Kidney tubule cell (primary cell): ENCODE measurements around the gene SLC28A1.
A peak's percentile ranks its signal among the peaks of the same experiment; 100 is the strongest.

Source experiments
- DNase-seq: peaks from one replicate; pipeline ENCODE4 v3.0.0-alpha.2; 2018; ENCODE audit warnings: low spot score

SLC28A1 gene

DNA sequence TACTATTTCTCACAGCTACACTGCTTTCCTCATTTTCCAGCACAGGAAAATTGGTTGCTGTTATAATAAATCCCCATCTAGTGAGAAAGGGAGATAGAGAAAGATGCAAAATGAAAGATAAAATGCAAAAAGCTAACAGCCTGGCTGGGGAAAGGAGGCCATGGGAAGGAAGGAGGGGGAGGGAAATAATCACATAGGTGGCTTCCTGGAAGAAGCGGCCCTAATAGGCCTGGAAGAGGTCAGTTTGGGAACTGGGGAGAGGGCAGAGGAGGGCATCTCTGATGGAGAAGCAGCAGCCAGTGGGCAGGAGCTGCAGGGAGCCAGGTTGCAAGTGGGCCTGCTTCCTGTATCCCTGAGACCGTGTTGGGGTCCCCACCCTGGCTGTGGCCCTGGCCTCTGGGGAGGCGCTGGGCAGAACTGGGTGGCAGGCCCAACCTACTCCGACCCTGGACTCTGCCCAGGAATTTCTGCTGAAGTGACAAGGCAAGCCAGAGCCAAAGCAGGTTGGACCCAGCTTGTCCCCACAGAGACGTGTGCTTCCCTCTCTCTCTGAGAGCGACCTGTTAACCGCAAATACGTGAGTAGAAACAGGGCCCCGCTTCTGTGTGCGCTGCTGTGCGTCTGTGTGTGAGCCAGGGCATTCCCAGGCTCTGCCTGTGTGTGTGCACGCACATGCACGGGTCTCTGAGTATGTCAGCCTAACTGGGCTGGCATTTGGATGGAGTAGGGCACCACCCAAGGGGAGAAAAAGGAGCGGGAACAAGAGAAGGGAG lies 1.9 kb downstream of the SLC28A1 start:
- peak; percentile 53 for DNase-seq

DNA sequence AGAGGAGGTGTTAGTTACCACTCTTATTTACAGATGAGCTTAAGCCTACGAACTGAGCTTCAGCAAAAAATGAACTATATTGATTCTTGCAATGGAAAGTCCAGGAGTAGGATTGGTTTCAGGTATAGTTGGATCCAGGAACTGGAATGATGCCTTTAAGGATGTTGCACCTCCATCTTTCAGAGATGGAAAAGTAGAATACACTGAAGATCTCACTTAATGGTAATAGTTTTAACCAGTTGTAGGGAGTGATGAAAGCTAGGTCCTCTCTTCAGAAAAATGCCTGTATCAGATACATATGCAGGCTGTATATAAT lies 2.5 kb downstream of the SLC28A1 start:
- no peak for DNase-seq

DNA sequence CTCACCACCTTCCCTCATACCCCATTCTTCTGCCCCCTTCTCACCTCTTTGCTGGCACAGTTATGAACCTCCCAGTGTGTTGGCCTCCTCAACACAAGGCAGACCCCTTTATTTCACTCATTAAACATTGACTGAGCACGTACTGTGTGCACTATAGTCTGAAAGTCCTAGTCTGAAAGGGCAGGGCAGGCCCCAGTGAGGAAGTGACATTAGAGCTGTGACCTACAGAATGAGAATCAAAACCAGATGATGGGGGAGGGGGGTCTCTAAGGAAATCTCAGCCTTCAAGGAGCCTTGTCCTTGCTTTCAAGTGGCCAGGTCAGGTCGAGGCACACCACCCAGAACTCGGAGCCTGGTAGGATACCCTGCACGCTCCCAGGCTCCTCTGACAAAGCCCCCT lies 3.5 kb downstream of the SLC28A1 start:
- DNase-seq = no peak

DNA sequence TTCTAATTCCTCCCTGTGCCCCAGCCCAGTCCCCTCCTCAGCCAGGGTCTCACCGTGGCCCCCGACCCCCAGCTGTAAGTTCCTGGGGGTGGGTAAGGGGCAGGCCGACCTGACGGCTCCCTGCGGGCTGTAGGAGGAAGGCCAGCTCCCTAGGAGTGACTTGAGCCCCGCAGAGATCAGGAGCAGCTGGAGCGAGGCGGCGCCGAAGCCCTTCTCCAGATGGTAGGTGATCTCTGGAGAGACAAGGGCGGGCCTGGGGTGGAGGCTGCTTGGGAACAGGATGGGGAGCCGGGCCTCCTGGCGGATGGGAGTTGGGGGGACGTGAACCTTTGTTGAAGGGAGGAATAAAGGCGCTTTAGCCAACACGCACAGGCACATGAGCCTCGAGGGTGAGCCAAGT lies 4.2 kb downstream of the SLC28A1 start:
- no peak for DNase-seq

DNA sequence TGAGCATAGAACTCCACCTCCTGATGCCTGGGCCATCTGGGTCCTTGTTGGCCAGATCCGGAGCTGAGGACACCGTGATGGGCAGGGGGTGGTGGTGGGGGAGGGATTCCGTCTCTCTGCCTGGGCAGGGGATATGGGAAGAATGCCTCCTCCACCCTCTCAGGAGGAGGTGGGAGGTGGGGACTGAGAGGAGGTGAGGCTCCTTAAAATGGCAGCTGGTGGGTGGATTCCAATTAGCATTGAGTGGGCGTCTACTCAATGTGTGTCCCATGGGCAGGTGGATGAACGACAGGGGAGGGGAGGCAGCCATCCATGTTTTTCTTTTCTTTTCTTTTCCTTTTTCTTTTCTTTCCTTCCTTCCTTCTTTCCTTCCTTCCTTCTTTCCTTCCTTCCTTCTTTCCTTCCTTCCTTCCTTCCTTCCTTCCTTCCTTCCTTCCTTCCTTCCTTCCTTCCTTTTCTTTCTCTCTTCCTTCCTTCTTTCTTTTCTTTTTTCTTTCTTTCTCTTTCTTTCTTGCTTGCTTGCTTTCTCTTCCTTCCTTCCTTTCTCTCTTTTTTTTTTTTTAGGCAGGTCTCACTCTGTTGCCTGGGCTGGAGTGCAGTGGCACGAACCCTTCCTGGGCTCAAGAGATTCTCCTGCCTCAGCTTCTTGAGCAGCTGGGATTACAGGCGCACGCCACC lies 5.0 kb downstream of the SLC28A1 start:
- DNase-seq = no peak

DNA sequence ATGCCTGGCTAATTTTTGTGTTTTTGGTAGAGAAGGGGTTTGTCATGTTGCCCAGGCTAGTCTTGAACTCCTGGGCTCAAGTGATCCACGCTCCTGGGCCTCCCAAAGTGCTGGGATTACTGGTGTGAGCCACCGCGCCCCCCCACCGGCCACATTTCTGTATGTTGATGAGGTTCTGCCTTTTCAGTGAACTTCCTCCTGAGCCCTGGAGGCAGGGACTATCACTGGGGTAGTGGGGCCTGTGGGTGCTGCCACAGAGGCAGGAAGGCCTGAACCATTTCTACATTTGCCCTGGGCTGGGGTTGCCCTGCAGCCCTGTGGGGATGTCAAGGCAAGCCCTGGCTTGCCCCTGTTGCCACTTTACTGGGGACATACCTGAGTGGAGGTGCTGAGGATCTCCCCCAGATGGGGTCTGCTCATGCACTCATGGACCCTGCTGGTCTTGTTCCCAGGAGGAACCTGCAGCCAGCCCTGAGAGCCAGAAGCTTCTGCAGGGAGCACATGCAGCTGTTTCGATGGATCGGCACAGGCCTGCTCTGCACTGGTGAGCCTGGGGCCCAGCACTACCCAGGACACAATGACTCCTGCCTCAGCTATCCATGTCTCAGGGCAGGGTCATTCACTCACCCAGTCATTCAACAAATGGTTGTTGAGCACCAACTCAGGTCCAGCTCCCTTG lies 5.7 kb downstream of the SLC28A1 start:
- DNase-seq = no peak

DNA sequence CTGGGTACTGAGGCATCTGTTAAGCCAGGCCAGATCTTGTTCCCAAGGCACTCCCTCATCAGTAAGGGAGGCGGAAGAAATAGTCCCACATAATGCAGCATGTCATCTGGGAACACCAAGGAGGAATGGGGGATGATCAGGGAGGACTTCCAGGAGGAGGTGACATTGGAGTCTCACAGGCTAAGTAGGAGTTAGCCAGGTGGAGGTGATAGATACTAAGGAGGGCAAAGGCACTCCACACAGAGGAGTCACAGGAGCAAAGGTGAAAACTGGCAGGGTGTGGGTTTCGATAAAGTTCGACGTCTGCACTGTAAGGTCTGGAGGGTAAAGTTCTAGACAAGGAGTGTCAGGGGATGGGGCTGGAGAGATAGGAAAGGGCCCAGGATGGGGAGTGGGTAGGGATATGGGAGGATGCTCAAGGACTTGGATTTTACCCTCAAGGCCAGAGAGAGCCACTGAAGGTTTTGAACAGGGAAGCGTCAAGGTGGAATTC lies 6.3 kb downstream of the SLC28A1 start:
- no peak for DNase-seq

DNA sequence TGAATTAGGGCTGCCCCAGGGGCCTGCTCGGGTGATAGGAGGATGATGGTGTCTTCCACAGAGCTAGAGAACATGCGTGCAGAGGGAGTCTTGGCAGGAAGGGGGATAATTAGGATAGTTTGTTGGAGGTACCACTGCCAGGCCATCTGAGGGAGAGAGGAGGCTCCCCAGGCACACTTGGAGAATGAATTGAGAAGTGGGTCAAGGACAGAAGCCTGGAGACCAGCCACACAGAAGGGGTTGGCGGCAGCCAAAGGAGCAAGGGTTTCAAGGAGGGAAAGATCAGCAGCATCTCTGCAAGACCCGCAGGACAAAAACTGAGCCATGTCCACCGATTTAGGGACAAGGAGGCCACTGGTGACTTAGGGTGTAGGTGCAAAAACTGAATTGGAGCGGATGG lies 6.9 kb downstream of the SLC28A1 start:
- no peak for DNase-seq

DNA sequence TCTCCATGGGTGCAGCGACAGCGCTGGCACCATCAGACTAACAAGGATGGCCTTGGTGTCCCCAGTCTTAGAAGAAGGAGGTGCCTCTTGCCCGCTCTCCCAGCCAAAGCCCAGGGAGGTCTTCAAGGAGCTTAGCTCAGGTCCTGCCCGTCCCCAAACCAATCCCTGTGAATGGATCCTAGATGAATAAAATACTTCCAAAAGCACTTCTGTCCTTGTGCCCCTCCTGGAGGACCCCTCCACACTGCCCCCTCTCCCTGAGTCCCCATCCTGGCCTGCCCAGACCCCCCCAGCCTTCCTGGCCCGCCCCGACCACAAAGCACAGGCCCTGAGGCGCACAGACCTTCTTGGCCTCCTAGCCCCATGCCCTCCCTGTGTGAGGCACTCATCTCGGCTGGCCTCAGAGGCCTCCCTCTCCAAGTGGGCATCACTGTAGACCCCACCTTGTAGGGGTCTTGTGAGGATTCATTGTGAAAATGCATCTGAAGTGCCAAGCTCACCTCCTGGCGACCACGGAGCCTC lies 8.4 kb downstream of the SLC28A1 start:
- no peak for DNase-seq

DNA sequence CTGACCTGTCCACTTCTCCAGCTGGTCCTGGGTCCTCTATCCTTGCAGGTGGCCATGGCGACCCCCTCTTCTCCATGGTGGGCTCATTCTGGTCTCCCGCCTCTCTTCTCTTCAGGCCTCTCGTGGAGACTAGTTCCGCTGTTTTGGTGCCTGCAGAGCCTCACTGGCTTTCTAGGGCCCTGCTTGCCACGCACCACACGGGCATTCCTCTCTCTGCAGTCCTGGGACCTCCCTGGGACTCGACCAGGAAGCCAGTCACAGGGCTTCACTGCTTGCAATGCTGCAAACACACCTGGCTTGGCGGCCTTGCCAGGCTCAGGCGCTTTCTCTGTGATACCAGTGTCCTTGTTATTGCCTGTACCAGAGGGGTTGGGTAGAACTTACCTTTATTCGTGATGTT lies 9.1 kb downstream of the SLC28A1 start:
- no peak for DNase-seq

DNA sequence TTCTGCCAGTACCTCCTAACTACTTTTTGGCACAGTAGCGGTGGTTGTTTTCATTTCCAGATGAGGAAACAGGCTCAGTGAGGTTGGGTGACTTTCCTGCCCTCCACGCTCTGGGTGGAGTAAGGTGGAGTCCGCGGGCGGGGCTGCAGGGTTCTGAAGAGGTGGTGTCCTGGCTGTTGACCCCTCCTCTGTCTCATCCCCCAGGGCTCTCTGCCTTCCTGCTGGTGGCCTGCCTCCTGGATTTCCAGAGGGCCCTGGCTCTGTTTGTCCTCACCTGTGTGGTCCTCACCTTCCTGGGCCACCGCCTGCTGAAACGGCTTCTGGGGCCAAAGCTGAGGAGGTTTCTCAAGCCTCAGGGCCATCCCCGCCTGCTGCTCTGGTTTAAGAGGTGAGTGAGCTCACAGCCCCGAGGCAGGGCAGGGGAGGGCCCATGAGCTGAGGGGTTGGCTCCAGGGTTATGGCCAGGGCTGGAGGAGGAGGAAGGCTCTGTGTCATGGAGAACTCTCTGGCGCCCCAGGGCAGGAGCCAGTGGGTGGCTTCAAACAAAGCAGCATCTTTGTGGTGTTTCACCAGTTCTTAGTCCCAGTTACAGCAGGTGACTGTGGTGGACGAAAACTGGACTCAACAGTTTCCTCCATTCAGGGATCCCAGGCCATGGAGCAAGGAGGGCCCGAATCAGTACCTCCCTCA lies 10.4 kb downstream of the SLC28A1 start:
- peak; percentile 25 for DNase-seq

DNA sequence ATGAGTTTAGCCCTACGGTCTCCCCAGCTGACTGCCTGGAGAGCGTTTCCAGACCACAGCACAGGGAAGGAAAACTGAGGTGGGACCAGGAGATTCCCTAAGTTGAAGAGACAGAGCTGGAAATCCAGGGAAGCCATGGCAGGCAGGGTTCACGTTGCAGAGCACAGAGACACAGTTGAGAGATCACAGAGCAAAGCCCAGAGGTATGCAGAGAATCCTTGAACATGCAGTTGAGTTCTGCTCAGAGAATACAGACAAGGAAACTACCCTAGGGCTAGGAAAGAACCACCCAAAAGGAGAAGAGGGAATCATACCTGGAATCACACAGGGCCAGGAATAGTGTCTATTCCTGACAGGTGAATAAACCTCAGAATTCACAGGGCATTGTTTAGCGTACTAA lies 14.3 kb downstream of the SLC28A1 start:
- DNase-seq = peak; percentile 50

DNA sequence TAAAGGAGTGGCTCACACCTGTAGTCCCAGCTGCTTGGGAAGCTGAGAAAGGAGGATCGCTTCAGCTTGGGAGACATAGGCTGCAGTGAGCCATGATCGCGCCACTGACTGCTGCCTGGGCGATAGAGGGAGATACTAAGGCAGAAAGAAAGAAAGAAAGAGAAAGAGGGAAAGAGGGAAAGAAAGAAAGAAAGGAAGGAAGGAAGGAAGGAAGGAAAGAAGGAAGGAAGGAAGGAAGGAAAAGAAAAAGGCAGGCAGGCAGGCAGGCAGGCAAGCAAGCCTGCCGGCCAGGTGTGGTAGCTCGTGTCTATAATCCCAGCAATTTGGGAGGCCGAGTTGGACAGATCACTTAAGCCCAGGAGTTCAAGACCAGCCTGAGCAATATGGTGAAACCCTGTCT lies 15.3 kb downstream of the SLC28A1 start:
- no peak for DNase-seq

DNA sequence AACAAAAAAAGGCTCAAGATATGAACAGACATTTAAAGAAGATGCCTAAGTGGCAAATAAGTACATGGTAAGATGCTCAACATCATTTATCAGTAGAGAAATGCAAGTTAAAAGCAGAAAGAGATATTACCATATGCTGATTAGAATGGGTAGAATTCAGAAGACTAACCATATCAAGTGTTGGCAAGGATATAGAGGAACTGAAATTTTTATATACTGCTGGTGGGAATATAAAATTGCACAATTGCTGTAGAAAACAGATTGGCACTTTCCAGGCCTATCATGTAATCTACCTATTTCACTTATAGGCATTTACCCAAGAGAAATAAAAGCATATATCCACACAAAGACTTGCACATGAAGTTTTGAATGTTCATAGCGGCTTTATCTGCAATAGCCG lies 17.1 kb downstream of the SLC28A1 start:
- no peak for DNase-seq

DNA sequence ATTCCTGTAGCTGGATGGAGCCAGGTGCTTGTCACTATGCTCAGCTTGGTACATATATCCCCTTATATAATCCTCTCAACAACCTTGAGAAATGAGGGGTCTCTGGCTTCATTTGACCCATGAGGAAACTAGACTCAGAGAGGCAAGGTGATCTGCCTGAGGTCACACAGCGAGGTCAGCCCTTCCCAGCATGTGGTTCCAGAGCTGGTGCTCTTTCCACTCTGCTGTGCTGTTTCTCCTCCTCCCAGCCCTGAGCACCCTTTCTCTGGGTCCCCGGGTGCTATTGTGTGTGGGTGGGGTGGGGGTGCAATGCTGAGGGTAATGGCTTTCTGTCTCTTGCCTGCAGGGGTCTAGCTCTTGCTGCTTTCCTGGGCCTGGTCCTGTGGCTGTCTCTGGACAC lies 19.3 kb downstream of the SLC28A1 start:
- DNase-seq = no peak

DNA sequence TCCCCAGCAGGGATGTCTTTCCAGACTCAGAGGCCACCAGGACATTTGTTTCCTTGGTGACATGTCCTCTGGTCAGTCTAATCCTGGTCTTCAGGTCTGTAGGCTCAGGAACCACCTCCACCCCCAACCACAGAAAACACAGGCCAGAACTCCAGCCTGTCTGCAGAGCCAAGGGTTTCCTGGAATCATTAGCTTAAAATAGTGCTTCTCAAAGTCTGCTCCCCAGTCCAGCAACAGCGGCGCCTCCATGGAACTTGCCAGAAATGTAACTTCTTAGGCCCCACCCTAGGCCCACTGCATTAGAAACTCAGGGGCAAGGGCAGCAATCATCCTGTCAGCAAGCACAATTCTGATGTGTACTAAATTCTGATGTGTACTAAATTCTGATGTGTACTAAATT lies 20.0 kb downstream of the SLC28A1 start:
- DNase-seq = no peak

DNA sequence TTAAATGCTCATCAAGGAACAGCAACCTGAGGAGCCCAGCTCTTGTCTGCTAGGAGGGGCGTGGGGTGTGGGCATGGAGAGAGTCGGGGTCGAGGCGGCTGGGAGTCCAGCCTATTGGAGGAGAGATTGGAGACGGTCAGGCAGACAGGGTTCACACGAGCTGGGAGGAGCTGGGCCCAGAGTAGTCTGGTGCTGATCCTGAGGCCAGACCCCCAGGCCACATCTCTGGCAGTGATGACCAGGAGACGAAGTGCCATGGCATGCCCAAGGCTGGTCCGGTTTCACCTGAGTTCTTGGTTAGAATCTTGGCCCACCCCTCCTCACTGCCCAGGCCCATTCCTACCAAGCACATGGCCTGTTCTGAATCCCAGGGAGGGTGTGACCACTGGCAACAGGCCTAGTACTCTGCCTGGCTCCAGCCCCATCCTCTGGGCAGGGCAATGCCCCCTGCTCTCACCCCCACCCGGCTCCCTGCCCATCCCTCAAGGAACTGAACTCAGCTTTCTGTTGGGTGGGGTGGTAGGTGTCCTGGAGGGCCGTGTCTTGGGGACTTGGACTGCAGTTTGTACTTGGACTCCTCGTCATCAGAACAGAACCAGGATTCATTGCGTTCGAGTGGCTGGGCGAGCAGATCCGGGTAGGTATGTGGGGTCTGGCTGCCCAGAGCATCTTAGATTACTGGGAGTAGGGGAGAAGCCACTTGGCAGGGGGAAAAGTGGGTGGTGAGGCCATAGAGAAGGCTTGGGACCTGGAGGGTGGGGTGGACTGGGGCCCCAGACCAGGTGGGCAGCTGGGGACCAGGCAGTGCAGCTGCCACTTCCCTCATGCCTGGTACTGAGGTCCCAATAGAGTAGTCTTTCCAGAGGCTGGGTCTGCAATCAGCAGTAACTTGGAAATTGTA lies 20.8 kb downstream of the SLC28A1 start:
- no peak for DNase-seq

DNA sequence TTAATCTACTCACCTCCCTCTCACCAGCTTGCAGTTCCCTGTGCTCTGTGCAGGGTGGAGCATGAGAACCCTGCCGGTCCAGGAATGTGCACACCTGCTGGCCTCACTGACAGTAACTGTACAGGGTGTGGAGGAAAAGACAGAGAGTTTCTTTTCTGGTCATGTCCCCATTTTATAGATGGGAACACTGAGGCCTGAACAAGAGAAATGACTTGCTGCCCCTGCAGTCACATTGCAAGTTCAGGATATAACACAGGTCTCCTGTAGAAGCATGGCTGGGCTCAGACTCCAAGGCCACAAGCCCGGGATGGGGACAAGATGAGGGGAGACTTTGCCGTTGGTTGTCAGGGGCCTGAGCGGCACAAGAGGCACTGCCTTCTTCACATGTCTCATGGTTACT lies 23.3 kb downstream of the SLC28A1 start:
- DNase-seq = no peak

DNA sequence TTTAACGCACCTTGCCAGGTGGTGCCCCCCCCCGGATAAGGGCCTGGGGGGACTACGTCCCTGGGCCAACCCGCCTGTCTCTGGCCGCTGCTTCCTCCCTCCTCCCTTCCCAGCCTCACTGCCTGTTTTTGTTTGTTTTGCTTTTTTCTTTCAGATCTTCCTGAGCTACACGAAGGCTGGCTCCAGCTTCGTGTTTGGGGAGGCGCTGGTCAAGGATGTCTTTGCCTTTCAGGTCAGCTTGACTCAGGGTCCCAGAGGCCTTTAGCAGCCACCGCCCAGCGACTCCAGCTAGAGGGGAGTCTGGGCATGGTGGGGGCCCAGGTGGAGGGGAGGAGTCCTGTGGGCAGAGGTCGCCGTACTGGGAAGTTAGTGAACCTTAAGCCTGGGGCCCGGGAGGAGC lies 24.1 kb downstream of the SLC28A1 start:
- no peak for DNase-seq

DNA sequence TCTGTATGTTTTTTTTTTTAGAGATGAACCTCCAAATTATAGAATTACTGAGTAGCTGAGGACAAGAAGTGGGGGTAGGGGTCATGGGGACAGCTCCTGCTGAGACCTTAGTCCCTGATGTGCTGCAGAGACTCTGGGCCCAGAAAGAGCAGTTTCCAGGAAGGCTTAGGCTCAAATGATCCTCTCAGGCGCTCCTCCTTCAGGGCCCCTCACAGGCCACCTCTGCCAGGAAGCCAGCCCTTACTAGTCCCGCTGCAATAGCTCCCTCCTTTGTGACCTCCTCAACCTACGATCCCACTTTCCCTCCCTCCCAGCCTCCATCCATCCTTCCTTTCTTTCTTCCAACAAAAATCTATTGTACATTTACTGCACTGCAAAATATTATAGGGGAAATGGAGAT lies 24.6 kb downstream of the SLC28A1 start:
- no peak for DNase-seq

DNA sequence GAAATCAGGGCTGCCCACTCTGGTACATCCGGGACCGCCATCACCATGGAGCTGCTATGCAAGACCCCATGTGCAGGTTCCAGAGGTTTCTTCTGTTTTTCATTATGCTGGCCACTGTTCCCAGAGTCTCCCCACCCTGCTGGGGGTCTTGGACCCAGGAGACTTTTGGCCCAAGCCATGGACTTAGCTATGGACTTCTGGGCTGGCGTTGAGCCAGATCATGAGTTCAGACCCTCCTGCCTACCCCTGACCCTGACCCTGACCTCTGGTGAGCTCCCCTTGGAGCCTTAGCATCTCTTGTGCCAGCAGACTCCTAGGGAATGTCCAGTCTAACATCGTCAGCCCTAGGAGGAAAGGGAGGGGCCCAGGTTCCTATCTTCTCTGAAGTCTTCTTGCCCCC lies 25.3 kb downstream of the SLC28A1 start:
- no peak for DNase-seq
